ENCODE measurements around the gene PPFIA4. TPM values are rescaled to one million over a fixed set of nuclear protein-coding genes. Genes with fewer than 3 reads are reported as not detected.
"Not testable (repeated sequence)": the region's sequence is repeated elsewhere in the genome, so short reads cannot be mapped to it uniquely, and the experiment has no call there.

Gene PPFIA4
- 1.3 TPM for total RNA-seq
- long read RNA-seq, partial matches to known transcripts = 0 of 2 reads
- long read RNA-seq, other reads (novel, unspliced or antisense) = 2 of 2 reads

- peak within 1 kb of the TSS; percentile 63 for H3K27ac ChIP-seq
Measured at GRCh38 chr1:203026031-203026665, at the start of gene PPFIA4. Gene PPFIA4, plus strand, starts transcription at chr1:203026491. Its CDS starts 12,518 bp downstream, at chr1:203039009.

GRCh38 chr1:202976633-202977032, 49.7 kb upstream of the PPFIA4 start:
- ATAC-seq (no peak), DNase-seq (no peak)
- H3K27ac ChIP-seq = no peak overlapping the region
- intact Hi-C loops (cut with DNase I) = no loop called here
- no peaks in the 10 kb centered on the region for H3K4me1 ChIP-seq
- no peaks in the 10 kb centered on the region for H3K36me3 ChIP-seq
- no peaks in the 10 kb centered on the region for H3K9me3 ChIP-seq
- H3K4me3 ChIP-seq = no peak overlapping the region
- no peak for TF ChIP-seq CTCF (IDR thresholded peaks at IDR 0.05)
- no peaks in the 10 kb centered on the region for H3K27me3 ChIP-seq

More at GRCh38 chr1:203026031-203026665, at the start of gene PPFIA4:
- intact Hi-C loops (cut with DNase I) = no loop called here
- ATAC-seq (peak; percentile 98), DNase-seq (peak; percentile 94)
- no peaks in the 10 kb centered on the region for H3K27me3 ChIP-seq
- peak within 1 kb of the TSS; percentile 61 for H3K4me3 ChIP-seq
- H3K36me3 ChIP-seq = peaks cover 27% of the 10 kb centered on the region
- H3K9me3 ChIP-seq = no peaks in the 10 kb centered on the region
- TF ChIP-seq CTCF (IDR thresholded peaks at IDR 0.05) = no peak
- H3K4me1 ChIP-seq = peaks cover 8% of the 10 kb centered on the region

GRCh38 chr1:202979459-202979858, 46.8 kb upstream of the PPFIA4 start:
- no peak for ATAC-seq
- H3K4me1 ChIP-seq = no peaks in the 10 kb centered on the region
- H3K4me3 ChIP-seq = no peak overlapping the region
- intact Hi-C loops (cut with DNase I) = no loop called here
- no peaks in the 10 kb centered on the region for H3K9me3 ChIP-seq
- no peak for TF ChIP-seq CTCF (IDR thresholded peaks at IDR 0.05)
- no peak for DNase-seq
- no peaks in the 10 kb centered on the region for H3K36me3 ChIP-seq
- H3K27me3 ChIP-seq = no peaks in the 10 kb centered on the region
- H3K27ac ChIP-seq = no peak overlapping the region

GRCh38 chr1:202981939-202982338, 44.4 kb upstream of the PPFIA4 start:
- H3K36me3 ChIP-seq = no peaks in the 10 kb centered on the region
- no peak for ATAC-seq
- H3K27ac ChIP-seq = no peak overlapping the region
- no peaks in the 10 kb centered on the region for H3K4me1 ChIP-seq
- H3K27me3 ChIP-seq = no peaks in the 10 kb centered on the region
- intact Hi-C loops (cut with DNase I) = no loop called here
- no peaks in the 10 kb centered on the region for H3K9me3 ChIP-seq
- no peak for DNase-seq
- H3K4me3 ChIP-seq = no peak overlapping the region
- no peak for TF ChIP-seq CTCF (IDR thresholded peaks at IDR 0.05)

GRCh38 chr1:202982715-202983430, 43.4 kb upstream of the PPFIA4 start:
- no peaks in the 10 kb centered on the region for H3K27me3 ChIP-seq
- TF ChIP-seq CTCF (IDR thresholded peaks at IDR 0.05) = no peak
- H3K4me1 ChIP-seq = no peaks in the 10 kb centered on the region
- no peaks in the 10 kb centered on the region for H3K36me3 ChIP-seq
- DNase-seq (no peak), ATAC-seq (no peak)
- H3K27ac ChIP-seq = no peak overlapping the region
- intact Hi-C loops (cut with DNase I) = no loop called here
- no peak overlapping the region for H3K4me3 ChIP-seq
- H3K9me3 ChIP-seq = no peaks in the 10 kb centered on the region

GRCh38 chr1:202986120-202986519, 40.2 kb upstream of the PPFIA4 start:
- H3K27ac ChIP-seq; DNase-seq; intact Hi-C loops (cut with DNase I); H3K27me3 ChIP-seq; H3K9me3 ChIP-seq; H3K36me3 ChIP-seq; H3K4me3 ChIP-seq; ATAC-seq; H3K4me1 ChIP-seq: not testable (repeated sequence)

Data from upper lobe of right lung (tissue), 1 donor.